H4 (cell line): Measurements from ENCODE around the gene GSK3A. TPM values are rescaled to one million over a fixed set of nuclear protein-coding genes. Genes with fewer than 3 reads are reported as not detected.
"Not testable (repeated sequence)": the region's sequence is repeated elsewhere in the genome, so short reads cannot be mapped to it uniquely, and the experiment has no call there.

Experiments
- DNase-seq: peaks from one replicate; pipeline ENCODE4 v3.0.0-alpha.2; 2015; ENCODE audit warnings: low spot score
- total RNA-seq: library from RNA; depleted of rRNA; stranded (reverse); fragments of >200 nt; shearing (Covaris generic); gene quantifications from 2 replicates; pipeline ENCODE4 v1.2.3, GENCODE V29; 2014

GSK3A gene
- total RNA-seq, 1 experiment from 2014 or later: 29.8 TPM

GRCh38 chr19:42268704-42269477, 26.5 kb upstream of the GSK3A start, which contains the start of gene CIC:
TSS of gene CIC (plus strand) at chr19:42269252. CDS start at chr19:42271784, 2,532 bp downstream.
- DNase-seq: peak; percentile 100

GRCh38 chr19:42268142-42268703, 25.8 kb upstream of the GSK3A start:
- DNase-seq: peak; percentile 99

GRCh38 chr19:42267644-42268141, 25.3 kb upstream of the GSK3A start:
- no peak for DNase-seq

GRCh38 chr19:42266928-42267603, 24.7 kb upstream of the GSK3A start:
- not testable (repeated sequence) for DNase-seq

- DNase-seq: not testable (repeated sequence)
Measured at GRCh38 chr19:42266105-42266504, 23.7 kb upstream of the GSK3A start.

GRCh38 chr19:42261763-42262162, 19.4 kb upstream of the GSK3A start:
- no peak for DNase-seq

- DNase-seq: not testable (repeated sequence)
Measured at GRCh38 chr19:42257842-42258241, 15.4 kb upstream of the GSK3A start.

- no peak for DNase-seq
Measured at GRCh38 chr19:42255766-42256745, 13.7 kb upstream of the GSK3A start.

- peak; percentile 85 for DNase-seq
Measured at GRCh38 chr19:42254850-42255765, 12.7 kb upstream of the GSK3A start, which contains the start of gene ERF. TSS of gene ERF (minus strand) at chr19:42255128. CDS start at chr19:42254999, 129 bp downstream.

- DNase-seq: peak; percentile 60
Measured at GRCh38 chr19:42254089-42254849, 11.9 kb upstream of the GSK3A start.

- no peak for DNase-seq
Measured at GRCh38 chr19:42253245-42254088, 11.1 kb upstream of the GSK3A start.

GRCh38 chr19:42252365-42253244, 10.2 kb upstream of the GSK3A start:
- no peak for DNase-seq

- DNase-seq: no peak
Measured at GRCh38 chr19:42251572-42252358, 9.4 kb upstream of the GSK3A start.

GRCh38 chr19:42250666-42251531, 8.5 kb upstream of the GSK3A start:
- DNase-seq: no peak

- no peak for DNase-seq
Measured at GRCh38 chr19:42250183-42250665, 7.8 kb upstream of the GSK3A start.
